Measurements from ENCODE around the gene PRKRA.

DNA sequence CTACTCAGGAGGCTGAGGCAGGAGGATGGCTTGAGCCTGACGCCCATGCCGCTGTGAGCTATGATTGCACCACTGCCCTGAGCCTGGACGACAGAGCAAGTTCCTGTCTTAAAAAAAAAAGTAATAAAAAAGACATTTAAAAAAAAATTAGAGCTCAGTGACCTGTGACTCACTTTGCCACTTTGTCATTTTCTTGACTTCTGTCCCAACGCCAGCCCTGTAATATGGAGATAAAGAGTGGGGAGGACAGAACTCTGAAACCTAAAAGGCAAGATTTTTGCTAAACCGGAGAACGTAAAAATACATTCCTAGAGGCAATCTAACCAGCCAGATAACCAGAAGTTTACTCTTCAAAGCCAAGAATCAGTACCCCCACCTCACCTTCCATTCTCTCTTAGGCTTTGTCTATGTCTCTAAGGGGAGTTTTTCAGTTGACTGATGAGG is 49.0 kb downstream of the PRKRA start:
- TF ChIP-seq, protein P1, sequence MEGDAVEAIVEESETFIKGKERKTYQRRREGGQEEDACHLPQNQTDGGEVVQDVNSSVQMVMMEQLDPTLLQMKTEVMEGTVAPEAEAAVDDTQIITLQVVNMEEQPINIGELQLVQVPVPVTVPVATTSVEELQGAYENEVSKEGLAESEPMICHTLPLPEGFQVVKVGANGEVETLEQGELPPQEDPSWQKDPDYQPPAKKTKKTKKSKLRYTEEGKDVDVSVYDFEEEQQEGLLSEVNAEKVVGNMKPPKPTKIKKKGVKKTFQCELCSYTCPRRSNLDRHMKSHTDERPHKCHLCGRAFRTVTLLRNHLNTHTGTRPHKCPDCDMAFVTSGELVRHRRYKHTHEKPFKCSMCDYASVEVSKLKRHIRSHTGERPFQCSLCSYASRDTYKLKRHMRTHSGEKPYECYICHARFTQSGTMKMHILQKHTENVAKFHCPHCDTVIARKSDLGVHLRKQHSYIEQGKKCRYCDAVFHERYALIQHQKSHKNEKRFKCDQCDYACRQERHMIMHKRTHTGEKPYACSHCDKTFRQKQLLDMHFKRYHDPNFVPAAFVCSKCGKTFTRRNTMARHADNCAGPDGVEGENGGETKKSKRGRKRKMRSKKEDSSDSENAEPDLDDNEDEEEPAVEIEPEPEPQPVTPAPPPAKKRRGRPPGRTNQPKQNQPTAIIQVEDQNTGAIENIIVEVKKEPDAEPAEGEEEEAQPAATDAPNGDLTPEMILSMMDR (IDR thresholded peaks at IDR 0.05): no peak
- TF ChIP-seq EP300 (IDR thresholded peaks at IDR 0.05): no peak
- TF ChIP-seq POLR2A (IDR thresholded peaks at IDR 0.05): no peak
